Measurements from ENCODE around the gene GGT7.

- TF ChIP-seq CTCF (conservative IDR thresholded peaks at IDR 0.05), result no peak
- no peak for TF ChIP-seq EZH2 (IDR thresholded peaks at IDR 0.05; ENCODE audit: low read depth)
Observed at GRCh38 chr20:34886122-34886521, 13.5 kb upstream of the GGT7 start.
